Measurements from ENCODE around the gene PLCXD1.

Gene PLCXD1

DNA sequence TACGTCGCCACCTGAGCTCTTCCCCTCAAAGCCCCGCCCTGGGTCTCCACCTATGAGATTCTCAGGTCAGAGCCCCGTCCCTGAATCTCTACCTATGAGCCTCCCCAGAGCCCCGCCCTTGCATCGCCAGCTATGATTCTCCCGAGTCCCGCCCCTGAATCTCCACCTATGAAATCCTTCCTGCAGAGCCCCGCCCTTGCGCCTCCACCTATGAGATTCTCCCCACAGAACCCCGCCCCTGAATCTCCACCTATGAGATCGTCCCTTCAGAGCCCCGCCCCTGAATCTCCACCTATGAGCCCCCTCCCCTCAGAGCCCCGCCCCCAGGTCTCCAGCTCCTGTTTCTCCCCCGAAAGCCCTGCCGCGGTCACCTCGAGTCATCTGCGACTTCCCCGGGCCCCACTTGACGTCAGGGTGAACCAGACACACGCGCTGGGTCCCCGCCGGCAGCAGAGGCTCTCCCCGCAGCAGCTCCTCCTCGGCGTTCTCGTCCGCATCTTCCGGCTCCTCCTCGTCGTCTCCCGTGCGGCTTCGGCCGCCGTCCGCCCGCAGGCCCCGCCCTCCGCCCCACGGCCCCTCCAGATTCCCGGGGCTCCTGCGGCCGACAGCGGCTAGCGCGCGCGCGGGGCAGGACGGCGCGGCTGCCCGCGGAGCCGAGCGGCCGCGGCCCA is 37.0 kb downstream of the PLCXD1 start:
- Histone ChIP-seq H3K4me1 (ENCODE audit: insufficient read depth, low read length) (peaks cover 33% of the 10 kb centered on the region), H3K36me3 (ENCODE audit: insufficient read depth, low read length) (peaks cover 37% of the 10 kb centered on the region), H3K9ac (ENCODE audit: low read depth, low read length) (peak overlapping the region; percentile 94), H3K79me2 (ENCODE audit: insufficient read depth, low read length) (peaks cover 36% of the 10 kb centered on the region), H4K20me1 (ENCODE audit: insufficient read depth, low read length) (peaks cover 40% of the 10 kb centered on the region), H3K4me2 (ENCODE audit: insufficient read depth, low read length) (peak overlapping the region; percentile 60), H3K9me3 (ENCODE audit: insufficient read depth, low read length, severe bottlenecking) (no peaks in the 10 kb centered on the region), H3K27me3 (ENCODE audit: insufficient read depth, low read length, poor library complexity) (no peaks in the 10 kb centered on the region), H3K27ac (ENCODE audit: low read length) (peak overlapping the region; percentile 95), H2AFZ (ENCODE audit: low read depth, low read length) (peak overlapping the region; percentile 80), H3K4me3 (ENCODE audit: low read depth in 1 of 2, low read length in 2 of 2) (peak overlapping the region; percentile 32 to 82; a peak in 3 of 4 replicates)
- no peak for TF ChIP-seq EZH2 (IDR thresholded peaks at IDR 0.05; ENCODE audit: borderline replicate concordance, low read depth, low read length, severe bottlenecking)
- TF ChIP-seq, protein P1, sequence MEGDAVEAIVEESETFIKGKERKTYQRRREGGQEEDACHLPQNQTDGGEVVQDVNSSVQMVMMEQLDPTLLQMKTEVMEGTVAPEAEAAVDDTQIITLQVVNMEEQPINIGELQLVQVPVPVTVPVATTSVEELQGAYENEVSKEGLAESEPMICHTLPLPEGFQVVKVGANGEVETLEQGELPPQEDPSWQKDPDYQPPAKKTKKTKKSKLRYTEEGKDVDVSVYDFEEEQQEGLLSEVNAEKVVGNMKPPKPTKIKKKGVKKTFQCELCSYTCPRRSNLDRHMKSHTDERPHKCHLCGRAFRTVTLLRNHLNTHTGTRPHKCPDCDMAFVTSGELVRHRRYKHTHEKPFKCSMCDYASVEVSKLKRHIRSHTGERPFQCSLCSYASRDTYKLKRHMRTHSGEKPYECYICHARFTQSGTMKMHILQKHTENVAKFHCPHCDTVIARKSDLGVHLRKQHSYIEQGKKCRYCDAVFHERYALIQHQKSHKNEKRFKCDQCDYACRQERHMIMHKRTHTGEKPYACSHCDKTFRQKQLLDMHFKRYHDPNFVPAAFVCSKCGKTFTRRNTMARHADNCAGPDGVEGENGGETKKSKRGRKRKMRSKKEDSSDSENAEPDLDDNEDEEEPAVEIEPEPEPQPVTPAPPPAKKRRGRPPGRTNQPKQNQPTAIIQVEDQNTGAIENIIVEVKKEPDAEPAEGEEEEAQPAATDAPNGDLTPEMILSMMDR (IDR thresholded peaks at IDR 0.05; ENCODE audit: borderline replicate concordance, extremely low read depth, low read length, poor library complexity, severe bottlenecking): no peak
- peak; percentile 71 for ATAC-seq (ENCODE audit: insufficient read depth, low read depth)
- peak; percentile 99 for DNase-seq

DNA sequence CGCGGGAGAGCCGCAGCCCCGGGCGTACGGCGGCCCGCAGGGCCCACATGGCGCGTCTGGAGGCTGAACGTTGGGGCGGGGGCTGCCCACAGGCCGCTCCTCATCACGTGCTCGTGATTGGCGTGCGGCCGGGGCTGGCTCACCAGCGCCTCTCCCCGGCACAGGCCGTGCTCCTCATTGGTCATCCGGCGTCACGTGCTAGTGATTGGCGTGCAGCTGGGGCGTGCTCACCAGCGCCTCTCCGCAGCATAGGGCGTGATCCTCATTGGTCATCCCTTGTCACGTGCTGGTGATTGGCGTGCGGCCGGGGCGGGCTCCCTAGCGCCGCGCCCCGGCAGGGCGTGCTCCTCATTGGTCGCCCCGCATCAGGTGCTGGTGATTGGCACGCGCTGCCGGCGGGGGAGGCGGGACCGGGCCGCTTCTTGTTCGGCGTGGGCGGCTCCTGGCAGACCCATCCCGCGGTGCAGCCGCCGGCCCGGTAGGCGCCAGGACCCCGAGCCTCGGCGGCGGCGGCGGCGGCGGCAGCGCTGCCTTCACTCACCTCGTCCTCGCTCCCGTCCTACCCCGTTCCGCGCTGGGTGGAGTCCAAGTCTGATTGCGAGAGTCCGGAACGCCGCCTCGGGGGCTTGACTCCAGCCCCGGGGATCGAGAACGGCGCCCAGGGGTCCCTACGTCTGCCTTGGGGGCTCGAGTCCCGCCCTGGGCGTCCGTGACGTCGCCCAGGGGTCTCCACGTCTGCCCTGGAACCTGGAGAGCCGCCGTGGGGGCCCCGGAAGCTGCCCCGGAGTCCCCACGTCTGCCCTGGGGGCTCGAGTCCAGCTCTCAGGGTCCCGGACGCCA is 37.8 kb downstream of the PLCXD1 start, which contains the start of gene GTPBP6:
Gene GTPBP6 (minus strand): TSS at position 58 of the 840 bp plus-strand sequence. CDS start 9 bp downstream, at position 49.
- Histone ChIP-seq H3K9ac (ENCODE audit: low read depth, low read length) (peak within 1 kb of the TSS; percentile 94), H4K20me1 (ENCODE audit: insufficient read depth, low read length) (peaks cover 38% of the 10 kb centered on the region), H3K9me3 (ENCODE audit: insufficient read depth, low read length, severe bottlenecking) (no peaks in the 10 kb centered on the region), H3K79me2 (ENCODE audit: insufficient read depth, low read length) (peaks cover 36% of the 10 kb centered on the region), H3K4me1 (ENCODE audit: insufficient read depth, low read length) (peaks cover 33% of the 10 kb centered on the region), H3K27me3 (ENCODE audit: insufficient read depth, low read length, poor library complexity) (no peaks in the 10 kb centered on the region), H3K36me3 (ENCODE audit: insufficient read depth, low read length) (peaks cover 30% of the 10 kb centered on the region), H3K27ac (ENCODE audit: low read length) (peak within 1 kb of the TSS; percentile 95), H3K4me2 (ENCODE audit: insufficient read depth, low read length) (peak within 1 kb of the TSS; percentile 98), H3K4me3 (ENCODE audit: low read depth in 1 of 2, low read length in 2 of 2) (peak within 1 kb of the TSS; percentile 62 to 82), H2AFZ (ENCODE audit: low read depth, low read length) (peak within 1 kb of the TSS; percentile 80)
- TF ChIP-seq EZH2 (IDR thresholded peaks at IDR 0.05; ENCODE audit: borderline replicate concordance, low read depth, low read length, severe bottlenecking): no peak
- TF ChIP-seq, protein P1 (IDR thresholded peaks at IDR 0.05; ENCODE audit: borderline replicate concordance, extremely low read depth, low read length, poor library complexity, severe bottlenecking): peak; percentile 36
- ATAC-seq (ENCODE audit: insufficient read depth, low read depth) (peak; percentile 77), DNase-seq (peak; percentile 99)

DNA sequence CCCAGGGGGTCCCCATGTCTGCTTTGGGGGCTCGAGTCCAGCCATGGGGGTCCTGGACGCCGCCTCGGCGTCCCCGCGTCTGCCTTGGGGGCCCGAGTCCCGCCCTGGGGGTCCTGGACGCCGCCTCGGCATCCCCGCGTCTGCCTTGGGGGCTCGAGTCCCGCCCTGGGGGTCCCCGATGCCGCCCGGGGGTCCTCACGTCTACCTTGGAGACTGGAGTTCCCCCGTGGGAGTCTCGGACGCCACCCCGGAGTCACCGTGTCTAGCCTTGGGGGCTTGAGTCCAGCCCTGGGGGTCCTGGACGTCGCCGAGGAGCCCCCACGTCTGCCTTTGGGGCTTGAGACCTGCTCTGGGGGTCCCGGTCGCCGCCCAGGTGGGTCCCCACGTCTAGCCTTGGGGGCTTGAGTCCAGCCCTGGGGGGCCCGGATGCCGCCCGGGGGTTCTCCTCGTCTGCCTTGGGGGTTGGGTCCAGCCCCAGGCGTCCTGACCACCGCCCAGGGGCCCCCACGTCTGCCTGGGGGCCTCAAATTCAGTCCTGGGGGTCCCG is 38.5 kb downstream of the PLCXD1 start:
- no peaks in the 10 kb centered on the region for H3K9me3 ChIP-seq (ENCODE audit: insufficient read depth, low read length, severe bottlenecking)
- peaks cover 36% of the 10 kb centered on the region for H3K79me2 ChIP-seq (ENCODE audit: insufficient read depth, low read length)
- DNase-seq: no peak
- peaks cover 33% of the 10 kb centered on the region for H3K4me1 ChIP-seq (ENCODE audit: insufficient read depth, low read length)
- no peak for ATAC-seq (ENCODE audit: insufficient read depth, low read depth)
- H3K27me3 ChIP-seq (ENCODE audit: insufficient read depth, low read length, poor library complexity): no peaks in the 10 kb centered on the region
- H3K9ac ChIP-seq (ENCODE audit: low read depth, low read length): peak overlapping the region; percentile 94
- H3K27ac ChIP-seq (ENCODE audit: low read length): peak overlapping the region; percentile 73
- H2AFZ ChIP-seq (ENCODE audit: low read depth, low read length): peak overlapping the region; percentile 48
- H3K4me3 ChIP-seq (ENCODE audit: low read depth in 1 of 2, low read length in 2 of 2): peak overlapping the region; percentile 62 to 68
- peaks cover 26% of the 10 kb centered on the region for H3K36me3 ChIP-seq (ENCODE audit: insufficient read depth, low read length)
- TF ChIP-seq, protein P1 (IDR thresholded peaks at IDR 0.05; ENCODE audit: borderline replicate concordance, extremely low read depth, low read length, poor library complexity, severe bottlenecking): no peak
- no peak for TF ChIP-seq EZH2 (IDR thresholded peaks at IDR 0.05; ENCODE audit: borderline replicate concordance, low read depth, low read length, severe bottlenecking)
- H4K20me1 ChIP-seq (ENCODE audit: insufficient read depth, low read length): peaks cover 37% of the 10 kb centered on the region
- peak overlapping the region; percentile 98 for H3K4me2 ChIP-seq (ENCODE audit: insufficient read depth, low read length)

Measured in DND-41 (cell line).